GM21619 (cell line): Measurements from ENCODE around the gene AADAT.

Experiments
- ATAC-seq: cut with Tn5 transposase; IDR thresholded peaks from one replicate; pipeline ENCODE4 v1.9.1; 2021; ENCODE audit not compliant: unreplicated experiment

The AADAT gene

DNA sequence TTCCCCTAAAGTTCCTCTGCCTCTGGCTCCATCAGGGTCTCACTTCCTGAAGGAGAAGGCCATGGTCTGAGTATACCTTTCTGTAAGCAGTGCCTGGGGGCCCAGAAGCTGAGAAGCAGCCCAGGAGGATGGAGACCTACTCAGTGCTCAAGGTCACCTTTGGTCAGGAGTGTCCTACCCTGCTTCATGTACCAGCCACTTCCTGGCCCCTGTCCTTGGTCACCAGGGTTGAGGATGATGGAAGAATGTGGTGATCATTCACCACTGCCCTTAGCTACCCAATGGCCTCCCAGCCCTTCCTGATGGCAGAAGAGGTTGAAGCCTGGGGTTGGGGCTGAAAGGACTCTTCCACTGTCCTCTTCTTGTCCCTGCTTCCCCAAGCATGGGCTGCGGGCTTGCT, 54.5 kb downstream of the AADAT start:
- no peak for ATAC-seq

DNA sequence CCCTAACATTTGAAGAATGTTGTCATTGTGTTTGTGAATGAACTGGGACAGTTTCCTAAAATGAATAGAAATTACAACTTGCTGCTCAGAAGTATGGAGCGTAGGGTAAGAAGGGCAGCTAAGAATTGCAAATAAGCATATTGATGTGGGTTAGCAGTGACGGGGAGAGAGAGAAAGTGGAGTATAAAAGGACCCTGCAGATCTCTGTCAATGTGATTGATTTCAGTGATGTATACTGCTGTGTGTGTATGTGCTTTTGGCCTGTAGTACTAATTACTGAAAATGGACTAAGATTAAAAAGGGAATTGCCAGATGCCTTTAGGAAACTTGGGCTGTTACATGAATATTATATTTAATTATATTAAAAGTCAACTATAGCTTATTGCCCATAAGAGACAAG, 55.8 kb downstream of the AADAT start:
- no peak for ATAC-seq

DNA sequence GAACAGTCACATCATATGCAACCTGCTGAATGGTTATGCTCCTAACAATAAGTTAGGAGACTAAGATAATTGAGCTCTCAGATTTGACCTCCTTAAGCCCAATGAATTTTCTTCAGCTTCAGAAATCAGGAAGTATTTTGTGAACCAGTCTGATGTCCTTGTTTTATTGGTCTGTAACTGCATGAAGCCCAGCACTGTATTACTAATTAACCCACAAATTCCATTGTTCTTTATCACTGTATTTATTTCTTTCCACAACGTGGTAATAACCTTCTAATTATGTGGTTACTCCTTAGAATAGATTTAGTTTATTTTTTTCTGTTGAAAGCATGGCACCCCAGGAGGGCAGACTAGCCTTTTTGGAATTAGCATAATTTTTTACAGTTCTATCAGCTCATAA, 59.6 kb downstream of the AADAT start:
- no peak for ATAC-seq

DNA sequence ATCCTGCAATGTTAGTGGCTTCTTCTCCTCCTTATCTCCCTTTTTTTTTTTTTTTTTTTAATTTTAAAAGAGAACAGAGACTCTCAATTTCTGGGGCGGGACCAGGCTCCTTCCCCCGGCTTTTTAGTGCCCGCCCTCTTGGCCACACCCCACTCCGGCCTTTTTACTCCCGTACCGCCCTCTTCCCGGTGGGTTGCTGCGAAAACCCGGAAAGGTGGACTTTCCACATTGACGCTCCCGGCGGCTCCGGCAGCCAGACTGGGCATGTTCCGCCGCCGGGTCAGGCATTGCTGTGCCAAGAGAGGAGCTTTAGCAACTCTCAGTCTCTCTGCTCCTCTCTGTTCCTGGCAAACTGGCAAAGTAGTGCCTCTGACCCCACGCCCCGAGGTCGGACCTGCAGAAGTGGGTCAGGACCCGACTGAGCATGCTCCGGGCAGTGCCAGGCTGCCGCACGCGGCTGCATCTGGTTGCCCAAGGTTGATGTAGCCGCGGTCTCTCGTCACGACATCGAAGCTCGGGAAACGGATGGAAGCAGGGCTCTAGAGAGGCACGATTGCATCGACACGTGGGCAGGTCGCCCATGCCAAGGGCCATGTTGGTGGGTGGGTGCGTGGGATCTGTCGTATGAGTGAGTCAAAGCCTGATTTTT, 62.5 kb downstream of the AADAT start:
- peak; percentile 68 for ATAC-seq

DNA sequence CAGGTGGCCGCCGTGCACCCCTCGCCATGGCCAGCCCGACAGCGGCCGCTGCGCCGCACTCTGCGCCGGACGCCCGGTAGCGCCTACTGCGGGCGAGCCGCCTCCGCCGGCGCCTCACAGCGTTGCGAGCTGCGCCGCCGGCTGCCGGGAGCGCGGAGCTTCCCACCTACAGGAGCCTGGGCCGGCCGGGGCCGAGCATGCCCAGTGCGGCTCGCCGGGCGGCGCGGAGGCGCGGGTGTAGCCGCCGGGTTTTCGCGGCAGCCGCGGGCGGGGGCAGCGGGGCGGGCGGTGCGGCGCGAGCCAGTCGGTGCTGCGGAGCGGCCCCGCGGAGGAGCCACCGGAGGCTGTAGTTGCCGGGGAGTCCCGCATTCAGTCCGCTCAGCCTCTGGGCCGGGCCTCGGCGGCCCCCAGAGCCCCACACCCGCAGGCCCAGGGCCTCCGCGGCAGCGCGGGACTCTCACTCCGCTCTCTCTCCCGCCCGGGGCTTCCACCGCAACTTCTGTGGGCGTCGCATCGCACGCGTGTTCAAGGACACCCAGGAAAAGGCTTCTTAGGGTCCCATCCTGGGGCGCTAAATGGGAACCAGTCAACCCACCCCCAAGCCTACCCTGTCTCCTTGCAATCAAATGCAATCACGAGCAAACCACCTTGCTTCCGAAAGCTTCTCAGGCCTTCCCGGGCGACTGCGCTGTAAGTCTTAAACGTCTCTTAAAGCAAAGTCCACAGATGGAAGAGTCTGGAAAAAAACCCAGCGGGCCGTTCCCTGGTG, 63.3 kb downstream of the AADAT start, which contains the start of gene MFAP3L:
Gene MFAP3L, minus strand, starts transcription at position 143 of the 769 bp plus-strand sequence. CDS start 20,518 bp downstream, outside the sequence.
- peak; percentile 78 for ATAC-seq

DNA sequence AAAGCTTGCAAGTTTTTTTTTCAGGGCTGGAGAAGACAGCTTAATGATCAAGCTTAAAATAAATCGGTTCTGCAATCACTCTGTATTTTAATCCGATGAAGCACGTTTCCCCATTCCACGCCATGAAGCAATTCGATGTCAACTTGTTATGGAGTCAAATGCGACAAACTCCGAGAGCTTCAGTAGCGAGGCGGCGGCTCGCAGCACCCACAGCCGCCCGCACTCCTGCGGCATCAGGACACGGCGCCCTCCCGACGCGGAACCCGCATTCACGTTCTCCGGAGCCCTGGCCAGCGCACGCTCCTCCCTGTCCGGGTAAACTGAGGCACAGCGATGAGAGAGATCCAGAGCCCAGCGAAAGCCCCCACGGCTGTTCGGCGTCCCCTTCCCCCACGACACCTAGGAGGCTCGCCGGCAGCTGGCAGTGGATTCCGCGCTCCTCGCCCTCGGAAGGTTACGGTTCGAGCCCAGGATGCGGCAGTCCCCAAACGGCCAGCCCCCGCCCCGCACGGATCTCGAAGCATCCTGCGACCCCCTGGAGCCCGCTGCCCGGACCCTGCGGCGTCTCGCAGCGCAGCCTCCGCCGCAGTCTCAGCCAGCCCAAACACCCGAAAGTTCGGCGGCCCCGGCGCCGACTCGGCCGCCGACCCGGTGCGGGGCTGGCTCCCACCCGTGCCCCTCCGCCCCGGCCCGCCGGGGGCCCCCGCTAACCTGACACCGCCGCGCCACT, 64.1 kb downstream of the AADAT start:
- no peak for ATAC-seq

DNA sequence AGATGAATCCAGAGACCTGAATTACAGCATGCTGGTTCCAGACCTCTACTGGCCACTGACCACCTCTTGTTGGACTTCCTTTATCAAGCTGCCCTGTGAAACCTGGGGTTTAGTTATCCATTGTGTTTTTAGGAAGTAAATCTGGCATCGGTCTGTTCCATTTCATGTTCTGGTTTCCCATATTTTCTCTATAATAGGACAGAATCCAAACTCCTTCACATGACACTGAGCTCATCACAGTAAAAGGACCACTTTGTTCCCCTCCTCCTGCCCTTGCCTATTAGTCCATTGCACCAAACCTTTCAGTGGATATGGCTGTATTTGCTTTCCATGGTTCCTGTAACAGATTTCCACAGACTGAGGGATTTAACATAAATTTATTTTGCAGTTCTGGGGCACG, 67.5 kb downstream of the AADAT start:
- ATAC-seq: no peak

DNA sequence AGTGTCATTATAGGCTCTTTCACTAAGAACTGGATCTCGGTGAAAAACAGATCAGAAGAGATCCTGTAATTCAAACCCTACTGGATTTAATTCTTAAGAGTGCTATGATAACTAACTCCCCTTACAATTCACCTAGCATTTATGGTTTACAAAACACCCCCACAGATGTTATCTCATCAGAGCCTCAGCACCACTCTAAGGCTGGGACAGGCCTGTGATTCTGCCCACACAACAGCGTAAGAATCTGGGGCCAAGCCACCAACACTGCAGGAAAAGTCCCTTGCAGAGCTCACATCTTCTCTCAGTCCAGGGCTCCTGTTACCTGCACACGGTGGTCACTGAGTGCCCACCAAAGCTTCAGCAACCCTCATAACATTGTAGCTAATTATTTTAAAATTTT, 72.5 kb downstream of the AADAT start:
- no peak for ATAC-seq

DNA sequence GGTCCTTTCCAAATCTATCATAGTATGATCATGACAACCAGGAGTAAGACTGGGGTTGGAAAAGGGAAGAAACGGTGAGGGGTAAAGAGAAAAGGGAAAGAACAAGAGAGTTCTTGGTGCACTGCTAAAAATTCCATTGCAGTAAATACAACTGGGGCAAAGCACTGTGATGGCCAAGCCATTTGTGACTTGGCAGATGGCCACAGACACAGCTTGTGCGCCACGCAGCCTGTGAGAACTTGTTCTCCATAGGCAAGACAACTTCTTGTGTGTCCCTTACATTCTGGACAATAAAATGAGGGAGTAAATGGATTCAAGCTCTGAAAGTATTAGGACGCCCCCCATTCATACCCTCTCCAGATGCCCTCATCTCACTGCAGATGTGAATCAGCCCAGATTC, 74.5 kb downstream of the AADAT start:
- ATAC-seq: no peak

DNA sequence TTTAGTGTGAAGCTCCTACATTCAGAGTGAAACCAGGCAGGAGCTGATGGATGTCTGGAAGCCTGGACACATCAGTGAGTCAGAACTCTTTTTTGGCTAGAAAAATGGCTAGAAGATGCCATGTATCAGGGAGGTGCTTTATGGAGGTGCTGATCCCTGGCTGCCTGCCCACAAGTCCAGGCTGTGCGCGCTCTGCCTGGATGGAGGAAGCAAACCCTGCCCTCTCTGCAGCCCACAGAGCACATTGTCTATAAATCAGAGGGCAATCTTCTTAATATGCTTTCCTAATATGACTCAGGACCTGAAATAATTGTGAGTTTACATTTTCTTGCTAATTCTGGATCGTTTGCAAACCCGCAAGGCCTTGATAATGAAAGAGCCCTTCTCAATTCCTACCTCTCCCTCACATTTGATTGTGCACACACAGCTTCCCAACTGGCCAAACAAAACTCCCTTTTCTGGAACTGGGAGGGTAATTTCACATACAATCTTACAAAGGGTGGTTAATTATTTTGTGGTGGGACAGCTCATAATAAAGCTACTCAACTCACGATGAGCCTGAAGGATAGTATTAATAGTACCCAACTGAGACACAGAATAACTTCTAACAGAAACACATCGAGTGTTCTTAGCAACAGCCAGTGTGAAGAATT, 75.3 kb downstream of the AADAT start:
- no peak for ATAC-seq

DNA sequence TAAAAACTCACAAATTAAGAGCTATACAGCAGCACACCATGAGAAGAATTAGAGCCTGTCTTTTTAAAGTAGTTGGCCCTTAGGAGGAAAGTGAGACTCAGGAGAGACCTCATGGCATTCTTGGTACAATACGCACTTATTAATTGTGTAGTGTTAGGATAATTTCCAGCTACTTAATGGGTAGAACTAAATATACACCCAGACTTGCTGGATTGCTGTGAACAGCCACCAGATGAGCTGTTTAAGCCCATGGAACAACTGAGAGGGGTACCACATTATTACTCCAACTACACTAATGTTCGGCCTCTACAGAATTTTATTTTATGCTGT, 77.2 kb downstream of the AADAT start:
- no peak for ATAC-seq

DNA sequence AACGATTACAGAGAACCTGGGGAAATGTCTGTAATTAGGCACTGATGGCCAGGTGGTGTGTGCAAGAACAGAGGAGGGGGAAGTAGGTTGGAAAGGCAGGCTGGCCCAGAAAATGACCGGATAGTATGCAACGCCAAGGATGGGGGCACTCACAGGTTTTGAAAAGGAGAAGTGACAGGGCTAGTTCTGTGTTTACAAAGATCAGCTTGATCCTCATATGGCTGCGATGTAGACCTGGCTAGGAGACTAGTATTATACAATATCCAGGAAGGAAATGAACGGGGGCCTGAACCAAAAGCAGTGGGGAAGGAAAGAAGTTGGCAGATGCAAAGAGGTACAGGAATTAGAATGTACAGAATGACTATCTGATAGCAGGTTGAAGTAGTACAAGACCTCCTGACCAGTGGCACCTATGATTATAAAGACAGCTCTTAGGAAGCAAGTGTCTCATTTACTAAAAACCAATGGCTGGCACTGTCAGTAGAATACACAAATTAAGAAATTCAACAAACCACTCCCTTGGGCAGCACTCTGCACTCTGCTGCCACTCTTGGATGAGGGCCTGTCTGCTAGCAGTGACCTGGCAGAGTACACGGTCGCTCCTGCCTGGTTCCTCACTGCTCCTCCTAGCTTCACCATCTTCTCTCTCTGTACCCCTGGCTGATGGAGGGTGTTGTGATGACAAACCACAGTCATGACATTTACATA, 77.7 kb downstream of the AADAT start:
- ATAC-seq: no peak
